K562 (cell line): Measurements from ENCODE around the gene FOXL2NB. TPM values are rescaled to one million over a fixed set of nuclear protein-coding genes. Genes with fewer than 3 reads are reported as not detected.
A peak's percentile ranks its signal among the peaks of the same experiment; 100 is the strongest.

Source experiments
- CBX5 ChIP-seq: IDR thresholded peaks from 2 replicates; pipeline ENCODE4 v1.6.1; 2014; ENCODE audit warnings: low read depth, borderline replicate concordance
- CHD7 ChIP-seq: fragments of 200-600 bp; sonication (generic); IDR thresholded peaks from one replicate; pipeline ENCODE4 v1.6.1; 2012; ENCODE audit warnings: mild to moderate bottlenecking, low read depth, low read length, inconsistent platforms
- ELK1 ChIP-seq: sonication (generic); formaldehyde crosslinking; IDR thresholded peaks from 2 replicates; pipeline ENCODE4 v1.8.1; 2022; ENCODE audit warnings: missing genetic modification reagents
- FOXA3 ChIP-seq, 2 experiments: fragments of 450-650 bp in 1 of 2; sonication (generic) in 1 of 2; formaldehyde crosslinking; IDR thresholded peaks in 1 of 2; conservative IDR thresholded peaks in 1 of 2; 2 replicates each; pipeline versions ENCODE4 v1.4.0 to v1.8.0; 2020 to 2022; ENCODE audit warnings: mild to moderate bottlenecking in 2 of 2, missing genetic modification reagents in 1 of 2
- FOXJ2 ChIP-seq: fragments of 200-800 bp; sonication (Bioruptor generic); IDR thresholded peaks from 2 replicates; pipeline ENCODE4 v1.6.1; 2016; ENCODE audit warnings: missing genetic modification characterization, missing compliant biosample characterization
- HDAC2 ChIP-seq: fragments of 450-650 bp; IDR thresholded peaks from 2 replicates; pipeline ENCODE4 v1.6.1; 2016; ENCODE audit warnings: mild to moderate bottlenecking
- IRF2 ChIP-seq: sonication (generic); formaldehyde crosslinking; IDR thresholded peaks from 2 replicates; pipeline ENCODE4 v1.8.1; 2022; ENCODE audit warnings: mild to moderate bottlenecking, missing genetic modification reagents
- NR2C1 ChIP-seq, 2 experiments: fragments of 450-650 bp; IDR thresholded peaks; 2 replicates each; pipeline ENCODE4 v1.6.1; 2017; ENCODE audit warnings: mild to moderate bottlenecking in 2 of 2, antibody characterized with exemption in 1 of 2, inconsistent platforms in 1 of 2, missing compliant biosample characterization in 1 of 2, missing genetic modification characterization in 1 of 2
- TFAM ChIP-seq: fragments of 250-450 bp; sonication (Bioruptor Pico); conservative IDR thresholded peaks from 2 replicates; pipeline ENCODE4 v1.5.0; 2021; ENCODE audit warnings: mild to moderate bottlenecking, moderate library complexity
- U2AF1 ChIP-seq: fragments of 200-400 bp; formaldehyde crosslinking; optimal IDR thresholded peaks from 2 replicates; pipeline ENCODE3; 2017; ENCODE audit warnings: mild to moderate bottlenecking, low read depth, low read length, moderate library complexity
- ZNF395 ChIP-seq: fragments of 200-800 bp; sonication (Bioruptor generic); IDR thresholded peaks from 2 replicates; pipeline ENCODE4 v1.6.1; 2017; ENCODE audit warnings: missing genetic modification characterization, missing compliant biosample characterization
- ZNF584 ChIP-seq: fragments of 200-800 bp; sonication (Bioruptor generic); IDR thresholded peaks from 2 replicates; pipeline ENCODE4 v1.6.1; 2016; ENCODE audit warnings: low read depth, mild to moderate bottlenecking, missing genetic modification characterization, missing compliant biosample characterization
- polyA plus RNA-seq, 8 experiments: library from polyadenylated mRNA; depleted of rRNA in 4 of 8; stranded (reverse) in 5 of 8; unstranded in 3 of 8; fragments of >200 nt; fragmentation: Nextera tagmentation in 2 of 8; fragmentation: Illumina TruSeq in 1 of 8; extraction: Ambion mirVana in 2 of 8; extraction: Trizol in 1 of 8; gene quantifications; 2 replicates each; pipeline versions ENCODE4 v1.2.1 to v1.2.3, GENCODE V29; 2011 to 2014; ENCODE audit warnings: inconsistent platforms in 1 of 8, missing spikeins in 1 of 8
- total RNA-seq, 7 experiments: library from RNA; depleted of rRNA in 6 of 7; stranded (reverse); fragments of >200 nt in 6 of 7; fragmentation: Illumina TruSeq in 2 of 7; extraction: Trizol in 2 of 7; gene quantifications; 2 replicates each; pipeline versions ENCODE4 v1.2.1 to v1.2.3, GENCODE V29; 2011 to 2021; ENCODE audit warnings: low replicate concordance in 1 of 7

The FOXL2NB gene
- total and polyA plus RNA-seq, 9 of the 15 experiments (the other 6 are each of a cell fraction or from before 2014, with no cell fraction given) = 0.71 to 17.4 (median 9.0) TPM

GRCh38 chr3:138914870-138915502 lies 32.0 kb upstream of the FOXL2NB start (continued):
- TF ChIP-seq CHD7 (no peak), IRF2 (CRISPR knock-in tag) (no peak), NR2C1 (IDR thresholded peaks at IDR 0.05) (no peak), NR2C1 (tag; IDR thresholded peaks at IDR 0.05) (no peak), HDAC2 (0 out of 2 replicates have a peak, but pooled peaks have one; percentile 32), U2AF1 (no peak), FOXJ2 (tag) (0 out of 2 replicates have a peak, but pooled peaks have one; percentile 14), ELK1 (CRISPR knock-in tag) (no peak), TFAM (CRISPR knock-in tag) (no peak), FOXA3 (CRISPR knock-in tag; conservative IDR thresholded peaks at IDR 0.05 in 1 of 2, IDR thresholded peaks at IDR 0.05 in 1 of 2) (peak; percentile 95 to 97), CBX5 (no peak), ZNF584 (CRISPR knock-in tag) (peak; percentile 73), ZNF395 (CRISPR knock-in tag) (no peak)
